Skin epidermis (tissue), 12 donors: ENCODE results near the gene CCDC78.
A peak's percentile ranks its signal among the peaks of the same experiment; 100 is the strongest.

Experiments used
- H3K27ac ChIP-seq, 21 experiments: fragments of 200-600 bp; sonication (generic) in 11 of 21; one replicate each; pipeline ENCODE4 v1.5.0; 2020; ENCODE audit warnings: mild to moderate bottlenecking in 3 of 21, inconsistent platforms in 2 of 21, moderate library complexity in 2 of 21
- H3K4me3 ChIP-seq, 7 experiments: fragments of 200-600 bp; sonication (generic) in 2 of 7; one replicate each; pipeline ENCODE4 v1.5.0; 2020; ENCODE audit warnings: inconsistent platforms in 2 of 7, mild to moderate bottlenecking in 2 of 7, moderate library complexity in 1 of 7

CCDC78 gene

GRCh38 chr16:727291-727977 is 1.2 kb upstream of the CCDC78 start:
- peak overlapping the region; percentile 31 to 49 (median 39) for H3K4me3 ChIP-seq
- peak overlapping the region in 13 of 21 experiments; percentile 1 to 72 (median 53) for H3K27ac ChIP-seq

DNA sequence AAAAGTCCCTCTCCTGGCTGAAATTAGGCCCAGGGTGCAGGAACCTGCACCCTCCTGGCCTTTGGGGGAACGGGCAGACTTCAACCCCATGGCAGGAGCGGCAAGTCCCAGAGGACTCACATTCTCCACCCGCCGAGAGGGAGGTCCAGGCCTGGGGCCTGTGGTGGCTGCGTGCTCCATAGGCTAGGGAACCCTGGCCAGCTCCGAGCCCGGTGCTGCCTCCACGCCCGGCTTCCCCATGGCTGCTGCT is 130 bp downstream of the CCDC78 start:
- peak overlapping the region in 1 of 7 experiments; percentile 36 for H3K4me3 ChIP-seq
- no peak overlapping the region for H3K27ac ChIP-seq

- Histone ChIP-seq H3K4me3 (no peak overlapping the region), H3K27ac (no peak overlapping the region)
These were observed 618 bp downstream of the CCDC78 start for GRCh38 chr16:725463-726187.

DNA sequence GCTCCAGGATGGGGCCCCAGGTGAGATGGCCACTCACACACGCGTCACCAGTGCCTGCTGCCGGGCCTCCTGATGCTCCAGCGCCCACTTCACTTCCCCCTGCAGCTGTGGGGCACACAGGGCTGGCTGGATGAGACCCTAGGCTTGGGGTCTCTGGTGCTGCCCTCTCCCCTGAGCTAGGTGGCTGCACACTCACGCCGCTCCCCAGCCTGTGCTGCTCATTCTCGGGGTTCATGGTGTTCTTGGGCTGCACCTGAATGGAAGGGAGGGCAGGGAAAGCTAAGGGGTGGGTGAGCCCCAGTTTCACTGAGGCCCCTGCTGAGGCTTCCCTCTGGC is 1.2 kb downstream of the CCDC78 start:
- Histone ChIP-seq H3K4me3 (no peak overlapping the region), H3K27ac (no peak overlapping the region)

GRCh38 chr16:724188-725040 is 1.8 kb downstream of the CCDC78 start:
- no peak overlapping the region for H3K4me3 ChIP-seq
- H3K27ac ChIP-seq, result no peak overlapping the region

- Histone ChIP-seq H3K27ac (no peak overlapping the region), H3K4me3 (no peak overlapping the region)
These were observed 2.5 kb downstream of the CCDC78 start for GRCh38 chr16:723695-724094.

DNA sequence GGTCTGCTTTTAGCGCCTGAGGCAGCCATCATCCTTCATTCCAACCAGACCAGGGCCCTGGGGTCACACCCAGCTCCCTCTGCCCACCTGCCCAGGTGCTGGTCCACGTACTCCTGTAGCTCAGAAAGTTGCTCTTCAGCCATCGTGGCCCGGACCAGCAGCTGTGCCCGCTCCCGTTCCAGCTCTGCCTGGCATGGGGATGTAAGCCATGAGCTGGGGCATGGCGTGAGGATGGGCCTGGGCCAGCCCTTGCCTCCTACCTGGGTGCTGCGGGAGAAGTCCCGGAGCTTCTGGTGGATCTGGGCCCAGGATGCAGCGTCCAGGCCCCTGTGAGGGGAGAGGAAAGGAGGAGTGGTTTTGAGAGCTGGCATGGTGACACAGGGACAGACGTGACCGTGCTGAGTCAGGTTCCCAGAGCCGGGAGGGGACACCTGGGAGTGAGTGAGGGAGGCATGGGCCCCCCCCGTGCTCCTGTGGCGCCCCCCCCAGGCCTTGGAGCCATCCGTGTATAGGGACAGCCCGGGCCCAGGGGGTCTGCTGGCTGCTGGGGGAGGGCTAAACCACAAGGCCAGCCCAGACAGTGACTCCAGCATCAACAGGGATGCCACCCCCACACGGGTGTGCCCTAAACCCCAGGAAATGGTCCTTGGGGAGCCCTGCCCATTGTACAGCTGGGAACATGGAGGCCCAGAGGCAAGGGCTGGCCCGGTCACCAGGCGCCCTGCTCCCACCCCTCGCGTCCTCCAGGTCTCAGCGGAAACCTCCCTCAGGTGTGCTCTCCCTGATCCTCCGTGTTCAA is 3.2 kb downstream of the CCDC78 start:
- H3K4me3 ChIP-seq, result no peak overlapping the region
- peak overlapping the region in 1 of 21 experiments; percentile 26 for H3K27ac ChIP-seq

- Histone ChIP-seq H3K4me3 (peak overlapping the region; percentile 49 to 77 (median 67)), H3K27ac (peak overlapping the region in 16 of 21 experiments; percentile 58 to 91 (median 83))
These were observed 4.3 kb downstream of the CCDC78 start for GRCh38 chr16:721765-722540.

DNA sequence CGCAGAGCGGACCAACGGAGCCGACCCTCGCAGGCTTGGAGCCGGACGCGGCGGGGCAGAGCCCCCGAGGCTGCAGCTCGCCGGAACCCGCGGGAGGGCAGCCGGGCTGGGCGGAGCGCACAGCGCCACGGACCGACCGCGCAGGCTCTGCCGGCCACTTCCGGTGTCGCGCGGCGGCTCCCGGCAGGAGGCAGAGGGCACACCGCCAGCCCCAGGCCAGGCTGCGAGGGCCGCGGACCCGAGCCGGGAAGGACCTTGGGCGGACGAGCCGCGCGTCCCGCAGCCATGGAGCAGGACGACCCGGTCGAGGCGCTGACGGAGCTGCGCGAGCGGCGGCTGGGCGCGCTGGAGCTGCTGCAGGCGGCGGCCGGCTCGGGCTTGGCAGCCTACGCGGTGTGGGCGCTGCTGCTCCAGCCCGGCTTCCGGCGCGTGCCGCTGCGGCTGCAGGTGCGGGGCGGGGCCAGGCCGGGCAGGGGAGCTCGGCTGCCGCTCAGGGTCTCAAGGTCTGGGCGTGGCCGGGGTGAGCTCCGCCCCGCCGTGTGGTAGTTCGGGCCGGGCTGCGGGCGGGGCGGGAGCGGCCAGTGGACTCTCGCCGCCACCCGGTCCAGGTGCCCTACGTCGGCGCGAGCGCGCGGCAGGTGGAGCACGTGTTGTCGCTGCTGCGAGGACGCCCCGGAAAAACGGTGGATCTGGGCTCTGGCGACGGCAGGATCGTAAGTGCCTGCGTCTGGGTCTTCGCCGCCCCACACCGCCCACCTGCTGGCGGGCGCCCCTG is 5.1 kb downstream of the CCDC78 start, which contains the start of gene ANTKMT:
Gene ANTKMT, plus strand, starts transcription at position 157 of the 775 bp plus-strand sequence. Its CDS starts 129 bp downstream, at position 286.
- peak within 1 kb of the TSS; percentile 58 to 92 (median 82) for H3K27ac ChIP-seq
- peak within 1 kb of the TSS; percentile 49 to 77 (median 67) for H3K4me3 ChIP-seq

DNA sequence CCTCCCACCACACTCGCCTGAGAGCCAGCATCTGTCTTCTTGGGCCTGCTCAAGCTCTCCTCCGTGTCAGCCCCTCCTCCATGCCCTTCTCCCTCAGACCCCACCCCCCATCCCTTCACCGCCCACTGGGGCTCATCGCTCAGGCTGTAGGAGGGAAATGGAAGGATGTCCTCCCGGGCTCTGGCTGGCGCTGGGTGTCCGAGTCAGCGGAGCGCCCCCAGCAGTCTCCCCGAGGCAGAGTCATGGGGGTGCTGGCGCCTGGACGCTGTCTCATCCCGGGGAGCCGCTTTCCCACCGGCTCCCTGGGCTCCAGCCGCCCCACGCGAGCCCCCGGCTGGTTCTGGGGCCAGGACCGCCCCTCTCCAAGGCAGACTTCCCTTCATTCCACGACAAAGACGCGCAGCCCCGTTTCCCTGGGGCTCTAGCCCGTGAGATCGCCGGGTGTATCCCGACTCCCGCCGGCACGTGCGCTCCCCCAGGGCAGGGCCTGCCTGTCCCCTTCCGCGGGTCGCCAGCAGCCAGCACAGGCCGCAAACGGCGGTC is 5.7 kb downstream of the CCDC78 start:
- Histone ChIP-seq H3K4me3 (peak overlapping the region; percentile 49 to 77 (median 67)), H3K27ac (peak overlapping the region; percentile 58 to 92 (median 82))

DNA sequence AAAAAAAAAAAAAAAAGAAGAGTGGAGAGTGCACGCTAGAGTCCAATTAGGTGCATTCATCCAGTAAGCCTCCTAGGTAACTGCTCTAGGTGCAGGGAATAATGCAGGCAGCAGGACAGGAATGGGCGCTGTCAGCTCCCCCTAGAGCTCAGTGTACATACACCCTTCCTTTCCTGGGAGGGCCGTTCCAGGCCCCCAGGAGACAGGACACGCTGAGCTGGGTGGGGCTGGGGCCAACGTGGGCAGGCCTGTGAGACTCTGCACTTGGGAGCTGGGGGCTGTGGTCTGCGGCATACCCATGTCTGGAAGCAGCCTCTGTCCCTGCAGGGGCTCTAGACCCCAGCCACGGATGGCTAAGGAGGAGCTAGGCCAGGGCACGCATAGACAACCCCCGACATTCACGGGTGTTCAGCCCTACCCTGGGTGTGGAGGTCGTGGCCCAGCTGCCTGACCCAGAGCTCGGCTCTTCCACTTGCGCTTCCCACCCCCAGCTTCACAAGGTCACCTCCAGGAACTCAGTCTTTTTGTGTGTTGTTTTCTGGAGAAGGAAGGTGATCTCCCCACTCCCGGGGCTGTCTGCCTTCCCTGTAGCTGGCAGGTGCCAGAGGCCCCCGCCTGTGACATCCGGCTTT is 6.3 kb downstream of the CCDC78 start:
- Histone ChIP-seq H3K4me3 (peak overlapping the region; percentile 49 to 77 (median 67)), H3K27ac (peak overlapping the region in 16 of 21 experiments; percentile 75 to 92 (median 84))

DNA sequence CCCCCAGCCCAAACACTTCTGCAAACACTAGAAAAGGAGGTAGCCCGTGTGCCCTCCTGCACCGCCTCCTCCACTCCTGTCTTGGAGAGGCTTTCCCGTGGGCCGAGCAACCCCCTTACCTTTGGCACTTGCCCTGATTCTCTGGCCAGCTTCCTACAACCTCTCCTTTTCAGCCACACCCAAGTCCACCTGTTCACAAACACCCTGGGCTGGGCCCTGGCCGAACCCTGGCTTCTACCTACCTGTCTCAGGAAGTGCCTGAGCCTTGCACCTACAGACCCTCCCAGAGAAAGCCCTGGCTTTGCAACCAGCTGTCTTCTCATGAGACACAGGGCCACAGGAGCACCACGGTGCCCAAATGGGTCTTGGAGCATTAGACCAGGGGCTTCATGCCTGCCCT is 7.3 kb downstream of the CCDC78 start:
- H3K27ac ChIP-seq, result no peak overlapping the region

DNA sequence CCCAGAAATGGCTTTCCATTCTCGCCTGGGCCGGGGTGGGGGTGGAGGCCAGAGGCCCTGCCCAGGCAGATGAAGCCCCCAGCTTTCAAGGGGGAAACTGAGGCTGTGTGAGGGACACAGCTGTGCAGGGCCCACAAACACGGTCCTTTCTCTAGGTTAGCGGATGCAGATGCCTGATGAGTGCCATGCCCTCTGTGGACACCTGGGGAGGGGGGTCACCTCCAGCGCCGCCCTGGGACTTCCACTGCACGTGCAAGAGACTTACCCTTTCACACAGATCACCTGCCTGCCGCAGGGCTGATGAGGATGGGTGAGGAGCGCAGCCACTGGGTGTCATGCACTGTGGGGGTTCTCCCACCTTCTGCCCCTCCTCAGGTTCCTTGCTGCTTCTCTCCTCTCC is 7.9 kb downstream of the CCDC78 start:
- Histone ChIP-seq H3K27ac (no peak overlapping the region), H3K4me3 (no peak overlapping the region)

More for the DNA sequence above, 7.3 kb downstream of the CCDC78 start:
- no peak overlapping the region for H3K4me3 ChIP-seq

- H3K4me3 ChIP-seq, result no peak overlapping the region
These were observed 8.6 kb downstream of the CCDC78 start for GRCh38 chr16:717450-718245.

DNA sequence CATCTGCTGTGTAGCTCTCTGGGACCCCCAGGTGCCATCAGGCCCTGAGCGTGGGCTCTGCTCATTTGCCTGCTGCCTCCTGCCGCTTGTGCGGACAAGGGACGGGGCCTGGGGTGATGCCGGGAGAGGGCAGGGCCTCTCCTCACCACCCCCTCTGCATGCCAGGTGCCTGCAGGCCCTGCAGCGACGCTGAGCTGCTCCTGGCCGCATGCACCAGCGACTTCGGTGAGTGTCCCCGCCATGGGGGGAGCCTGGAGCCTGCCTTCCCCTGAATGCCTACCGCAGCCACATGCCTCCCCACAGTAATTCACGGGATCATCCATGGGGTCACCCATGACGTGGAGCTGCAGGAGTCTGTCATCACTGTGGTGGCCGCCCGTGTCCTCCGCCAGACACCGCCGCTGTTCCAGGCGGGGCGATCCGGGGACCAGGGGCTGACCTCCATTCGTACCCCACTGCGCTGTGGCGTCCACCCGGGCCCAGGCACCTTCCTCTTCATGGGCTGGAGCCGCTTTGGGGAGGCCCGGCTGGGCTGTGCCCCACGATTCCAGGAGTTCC is 9.4 kb downstream of the CCDC78 start:
- Histone ChIP-seq H3K27ac (no peak overlapping the region), H3K4me3 (no peak overlapping the region)

More at GRCh38 chr16:717450-718245, 8.6 kb downstream of the CCDC78 start:
- H3K27ac ChIP-seq, result no peak overlapping the region

GRCh38 chr16:716200-716568 is 10.1 kb downstream of the CCDC78 start:
- Histone ChIP-seq H3K27ac (no peak overlapping the region), H3K4me3 (peak overlapping the region in 4 of 7 experiments; percentile 47 to 52 (median 48))
